Calu3 (cell line): ENCODE results near the gene SPSB2. TPM values are rescaled to one million over a fixed set of nuclear protein-coding genes. Genes with fewer than 3 reads are reported as not detected.

Source experiments
- BruUV-seq: library from RNA; stranded (reverse); fragments of 400-500 nt; replicated peaks from 2 replicates; lab custom pipeline; 2021; lab: Mats Ljungman, UMichigan
- CTCF ChIA-PET: fragments of 300-600 bp; sonication (Branson Sonifier 250); formaldehyde crosslinking; loops from one replicate; lab custom pipeline; 2022; ENCODE audit warnings: antibody characterized with exemption; lab: Charles Lee
- DNase-seq: peaks from one replicate; pipeline ENCODE4 v3.0.0; 2022
- H3K27ac Mint-ChIP-seq: one replicate; pipeline ENCODE4 v1.8.0; 2022; ENCODE audit warnings: mixed read lengths; ENCODE audit not compliant: unreplicated experiment
- H3K27me3 Mint-ChIP-seq: one replicate; pipeline ENCODE4 v1.8.0; 2022; ENCODE audit warnings: mixed read lengths; ENCODE audit not compliant: unreplicated experiment
- H3K36me3 Mint-ChIP-seq: one replicate; pipeline ENCODE4 v1.8.0; 2022; ENCODE audit warnings: mild to moderate bottlenecking, moderate library complexity, mixed read lengths; ENCODE audit not compliant: insufficient read depth, unreplicated experiment
- H3K4me1 Mint-ChIP-seq: one replicate; pipeline ENCODE4 v1.8.0; 2022; ENCODE audit warnings: mild to moderate bottlenecking, low read depth, mixed read lengths; ENCODE audit not compliant: unreplicated experiment
- H3K4me3 Mint-ChIP-seq: one replicate; pipeline ENCODE4 v1.8.0; 2022; ENCODE audit warnings: mild to moderate bottlenecking, low read depth, moderate library complexity, mixed read lengths; ENCODE audit not compliant: unreplicated experiment
- H3K9me3 Mint-ChIP-seq: one replicate; pipeline ENCODE4 v1.8.0; 2022; ENCODE audit warnings: low read depth, mixed read lengths; ENCODE audit not compliant: unreplicated experiment
- CTCF ChIP-seq: fragments of 200-600 bp; IDR thresholded peaks from one replicate; pipeline ENCODE4 v1.8.0; 2022; ENCODE audit warnings: antibody characterized with exemption; ENCODE audit not compliant: unreplicated experiment
- intact Hi-C: fragments of 100-400 bp; cut with micrococcal nuclease; formaldehyde crosslinking; loops from one replicate; pipeline ENCODE4 v1.10.0; 2022; ENCODE audit not compliant: unreplicated experiment
- total RNA-seq: library from RNA; stranded (reverse); gene quantifications from 2 replicates; pipeline ENCODE4 v1.2.3, GENCODE V29; 2022

Gene SPSB2
- total RNA-seq, 1 experiment from 2014 or later: 18.0 TPM

- no TSS peak for BruUV-seq
- Mint-ChIP-seq H3K36me3 (peaks cover 4% of the 10 kb centered on the region), H3K27me3 (peaks cover 75% of the 10 kb centered on the region), H3K4me3 (no peak overlapping the region), H3K4me1 (peaks cover 20% of the 10 kb centered on the region), H3K27ac (no peak overlapping the region), H3K9me3 (no peaks in the 10 kb centered on the region)
- intact Hi-C loops: no loop called here
- no peak for DNase-seq
- CTCF ChIA-PET: interaction anchor here (2.5 kb wide), 1 partner anchor 13 kb away, joined by 10 read pairs; the partner anchor contains the start of genes CDCA3 and USP5
- no peak for TF ChIP-seq CTCF
Measured at GRCh38 chr12:6838854-6839253, 34.2 kb downstream of the SPSB2 start.

GRCh38 chr12:6837370-6838060 is 35.6 kb downstream of the SPSB2 start:
- BruUV-seq: no TSS peak
- CTCF ChIA-PET: interaction anchor here (1.1 kb wide), 1 partner anchor 84 kb away, joined by 4 read pairs; the partner anchor contains the start of gene MLF2
- intact Hi-C loops: no loop called here
- peaks cover 4% of the 10 kb centered on the region for H3K36me3 Mint-ChIP-seq
- H3K27ac Mint-ChIP-seq: no peak overlapping the region
- peaks cover 20% of the 10 kb centered on the region for H3K4me1 Mint-ChIP-seq
- H3K27me3 Mint-ChIP-seq: peaks cover 72% of the 10 kb centered on the region
- TF ChIP-seq CTCF: no peak
- H3K4me3 Mint-ChIP-seq: no peak overlapping the region
- H3K9me3 Mint-ChIP-seq: no peaks in the 10 kb centered on the region
- no peak for DNase-seq

- H3K36me3 Mint-ChIP-seq: peaks cover 4% of the 10 kb centered on the region
- CTCF ChIA-PET: interaction anchor here (1.1 to 1.7 kb wide), 2 partner anchors 14 to 84 kb away, joined by 3 to 4 read pairs; partner anchors contain the start of genes CDCA3 and MLF2
- peaks cover 74% of the 10 kb centered on the region for H3K27me3 Mint-ChIP-seq
- H3K4me1 Mint-ChIP-seq: peaks cover 20% of the 10 kb centered on the region
- no peaks in the 10 kb centered on the region for H3K9me3 Mint-ChIP-seq
- H3K4me3 Mint-ChIP-seq: no peak overlapping the region
- no peak overlapping the region for H3K27ac Mint-ChIP-seq
- BruUV-seq: no TSS peak
- intact Hi-C loops: no loop called here
- TF ChIP-seq CTCF: no peak
- DNase-seq: no peak
Measured at GRCh38 chr12:6836851-6837250, 36.3 kb downstream of the SPSB2 start.

- H3K4me3 Mint-ChIP-seq: no peak overlapping the region
- BruUV-seq: no TSS peak
- H3K27me3 Mint-ChIP-seq: peaks cover 87% of the 10 kb centered on the region
- no peak overlapping the region for H3K27ac Mint-ChIP-seq
- DNase-seq: no peak
- CTCF ChIA-PET: interaction anchor here (1.2 to 2.1 kb wide), 3 partner anchors 9 to 68 kb away, joined by 4 to 11 read pairs (median 8); partner anchors contain the start of genes CDCA3, PTMS and USP5
- no peaks in the 10 kb centered on the region for H3K9me3 Mint-ChIP-seq
- intact Hi-C loops: loop anchor here (1.0 to 2.0 kb wide), 2 partner anchors 16 to 82 kb away; partner anchors contain the start of genes CDCA3 and MLF2
- H3K36me3 Mint-ChIP-seq: peaks cover 4% of the 10 kb centered on the region
- no peak for TF ChIP-seq CTCF
- peaks cover 20% of the 10 kb centered on the region for H3K4me1 Mint-ChIP-seq
Measured at GRCh38 chr12:6834873-6835272, 38.2 kb downstream of the SPSB2 start.
